ENCODE data around the gene DENND1C.
A peak's percentile ranks its signal among the peaks of the same experiment; 100 is the strongest.
"Not testable (repeated sequence)": the region's sequence is repeated elsewhere in the genome, so short reads cannot be mapped to it uniquely, and the experiment has no call there.

DENND1C gene

DNA sequence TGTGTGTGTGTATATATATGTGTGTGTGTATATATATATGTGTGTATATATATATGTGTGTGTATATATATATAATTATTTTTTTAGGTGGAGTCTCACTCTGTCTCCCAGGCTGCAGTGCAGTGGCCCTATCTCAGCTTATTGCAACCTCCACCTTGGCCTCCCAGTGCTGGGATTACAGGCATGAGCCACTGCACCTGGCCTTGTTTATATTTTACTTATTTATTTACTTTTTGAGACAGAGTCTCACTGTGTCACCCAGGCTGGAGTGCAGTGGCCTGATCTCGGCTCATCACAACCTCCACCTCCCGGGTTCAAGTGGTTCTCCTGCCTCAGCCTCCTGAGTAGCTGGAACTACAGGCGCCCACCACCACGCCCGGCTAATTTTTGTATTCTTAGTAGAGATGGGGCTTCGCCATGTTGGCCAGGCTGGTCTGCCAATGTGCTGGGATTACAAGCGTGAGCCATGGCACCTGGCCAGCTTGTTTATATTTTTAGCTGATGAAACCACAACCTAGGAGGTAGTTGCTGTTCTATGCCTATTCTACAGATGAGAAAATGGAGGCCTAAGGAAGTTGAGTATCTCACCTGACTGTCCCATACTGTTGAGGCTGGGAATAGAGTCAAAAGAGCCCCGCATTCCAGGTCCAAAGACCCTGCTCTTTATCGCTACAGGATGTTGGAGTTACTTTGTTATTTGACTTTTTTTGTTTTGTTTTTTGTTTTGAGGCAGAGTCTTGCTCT is 26.6 kb upstream of the DENND1C start:
- DNase-seq (ENCODE audit: low spot score): not testable (repeated sequence)

DNA sequence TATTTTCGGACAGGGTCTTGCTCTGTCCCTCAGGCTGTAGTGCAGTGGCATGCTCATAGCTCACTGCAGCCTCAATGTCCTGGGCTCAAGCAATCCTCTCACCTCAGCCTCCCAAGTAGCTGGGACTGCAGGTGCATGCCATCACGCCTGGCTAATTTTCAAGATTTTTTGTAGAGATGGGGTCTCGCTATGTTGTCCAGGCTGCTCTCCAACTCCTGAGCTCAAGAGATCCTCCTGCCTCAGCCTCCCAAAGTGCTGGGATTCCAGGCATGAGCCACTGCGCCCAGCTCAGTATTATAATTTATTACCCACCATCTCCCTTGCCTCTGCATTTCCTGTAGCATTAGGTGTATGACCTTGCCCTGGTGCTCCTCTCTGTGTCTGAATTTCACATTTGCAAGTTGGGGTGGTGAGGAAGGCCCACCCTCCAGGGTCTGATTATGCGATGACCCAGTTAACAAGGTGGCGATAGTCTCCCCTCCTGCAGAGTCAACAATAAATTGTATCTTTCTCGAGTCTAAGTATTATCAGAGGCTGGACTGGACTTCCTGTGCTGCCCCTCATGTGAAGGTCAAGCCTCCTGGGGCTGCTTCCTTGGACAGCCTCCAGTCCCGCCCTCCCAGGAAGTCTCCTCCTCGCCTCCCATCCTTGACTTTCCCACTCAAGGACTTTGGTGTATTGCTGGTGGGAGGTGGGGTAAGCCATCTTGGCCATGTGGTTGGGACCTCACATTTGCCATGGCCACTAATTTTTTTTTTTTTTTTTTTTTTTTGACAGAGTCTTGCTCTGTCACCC is 22.0 kb upstream of the DENND1C start:
- no peak for DNase-seq (ENCODE audit: low spot score)

DNA sequence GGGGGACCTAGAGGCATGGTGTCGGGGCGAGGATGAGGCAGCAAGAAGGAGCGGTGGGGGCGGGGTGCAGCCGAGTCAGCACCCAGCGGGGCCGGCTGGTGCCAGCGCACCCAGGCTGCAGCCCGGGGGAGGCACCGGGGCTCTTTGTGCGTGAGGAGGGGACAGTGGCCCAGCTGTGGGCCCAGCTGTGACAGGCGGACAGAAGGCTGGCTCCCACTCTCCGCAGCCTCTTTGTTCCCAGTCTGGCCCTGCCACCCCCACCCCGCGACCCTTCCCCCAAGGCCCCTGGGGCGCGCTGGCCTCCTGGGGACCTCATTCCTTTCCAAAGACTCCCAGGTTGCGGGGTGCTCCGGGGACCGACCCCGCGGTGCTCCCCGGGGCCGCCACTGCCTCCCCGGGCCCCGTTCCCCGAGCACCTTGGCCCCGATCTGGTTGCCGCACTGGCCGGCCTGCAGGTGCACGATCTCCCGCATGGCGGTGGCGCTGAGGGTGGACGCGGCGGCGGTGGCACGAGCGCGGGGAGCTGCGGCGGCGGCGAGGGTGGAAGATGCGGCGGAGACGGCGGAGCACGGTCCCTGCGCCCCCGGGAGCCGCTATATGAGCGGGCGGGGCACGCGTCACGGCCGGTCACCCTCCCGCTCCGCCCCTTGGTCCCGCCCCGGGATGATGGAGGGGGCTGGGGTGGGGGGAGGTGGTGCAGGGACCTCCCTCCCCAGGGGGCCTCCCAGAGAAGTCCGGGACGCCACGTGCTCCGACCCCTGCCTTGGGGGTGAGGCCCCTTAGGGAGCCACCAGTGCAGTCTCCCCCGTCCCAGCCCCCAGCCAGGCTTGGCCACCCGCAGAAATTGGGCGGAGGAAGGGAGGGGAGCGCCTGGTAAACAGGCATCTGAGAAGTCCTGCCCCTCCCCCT is 20.4 kb upstream of the DENND1C start, which contains the start of gene TUBB4A:
TSS of gene TUBB4A (minus strand) at position 570 of the 909 bp plus-strand sequence. CDS start at position 473, 97 bp downstream.
- peak; percentile 56 for DNase-seq (ENCODE audit: low spot score)

DNA sequence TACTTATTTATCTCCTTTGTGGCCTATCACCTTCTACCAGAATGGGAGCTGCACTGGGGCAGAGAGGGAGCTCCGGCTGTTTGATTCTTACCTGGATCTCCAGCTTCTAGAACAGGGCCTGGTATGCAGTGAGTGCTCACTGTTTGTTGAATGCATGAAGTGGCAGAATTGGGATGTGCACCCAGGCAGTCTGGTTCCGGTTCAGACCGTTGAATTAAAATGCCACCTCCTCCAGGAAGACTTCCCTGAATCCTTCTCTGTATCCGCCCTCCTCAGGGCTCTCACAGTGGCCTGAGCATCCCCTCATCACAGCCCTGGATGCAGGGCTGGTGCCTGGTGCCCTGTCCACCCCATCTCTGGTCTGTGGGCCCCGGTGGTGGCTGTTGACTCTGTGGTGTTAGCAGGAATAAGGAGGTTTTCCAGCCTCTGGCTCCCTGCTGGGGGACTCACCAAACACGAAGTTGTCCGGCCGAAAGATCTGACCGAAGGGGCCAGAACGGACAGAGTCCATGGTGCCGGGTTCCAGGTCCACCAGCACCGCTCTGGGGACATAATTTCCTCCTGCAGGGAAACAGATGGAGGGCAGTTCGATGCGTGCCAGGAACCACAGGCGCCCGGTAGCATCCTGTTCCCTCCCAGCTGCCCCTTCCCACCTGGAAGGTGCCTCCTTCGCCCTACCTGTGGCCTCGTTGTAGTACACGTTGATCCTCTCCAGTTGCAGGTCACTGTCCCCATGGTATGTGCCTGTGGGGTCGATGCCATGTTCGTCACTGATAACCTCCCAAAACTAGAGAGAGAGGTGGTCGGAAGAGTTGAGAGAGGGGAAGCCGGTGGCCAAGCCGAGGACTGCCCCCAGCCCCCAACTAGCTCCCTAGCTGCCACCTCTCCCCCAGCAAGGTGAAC is 19.5 kb upstream of the DENND1C start:
- DNase-seq (ENCODE audit: low spot score): no peak

DNA sequence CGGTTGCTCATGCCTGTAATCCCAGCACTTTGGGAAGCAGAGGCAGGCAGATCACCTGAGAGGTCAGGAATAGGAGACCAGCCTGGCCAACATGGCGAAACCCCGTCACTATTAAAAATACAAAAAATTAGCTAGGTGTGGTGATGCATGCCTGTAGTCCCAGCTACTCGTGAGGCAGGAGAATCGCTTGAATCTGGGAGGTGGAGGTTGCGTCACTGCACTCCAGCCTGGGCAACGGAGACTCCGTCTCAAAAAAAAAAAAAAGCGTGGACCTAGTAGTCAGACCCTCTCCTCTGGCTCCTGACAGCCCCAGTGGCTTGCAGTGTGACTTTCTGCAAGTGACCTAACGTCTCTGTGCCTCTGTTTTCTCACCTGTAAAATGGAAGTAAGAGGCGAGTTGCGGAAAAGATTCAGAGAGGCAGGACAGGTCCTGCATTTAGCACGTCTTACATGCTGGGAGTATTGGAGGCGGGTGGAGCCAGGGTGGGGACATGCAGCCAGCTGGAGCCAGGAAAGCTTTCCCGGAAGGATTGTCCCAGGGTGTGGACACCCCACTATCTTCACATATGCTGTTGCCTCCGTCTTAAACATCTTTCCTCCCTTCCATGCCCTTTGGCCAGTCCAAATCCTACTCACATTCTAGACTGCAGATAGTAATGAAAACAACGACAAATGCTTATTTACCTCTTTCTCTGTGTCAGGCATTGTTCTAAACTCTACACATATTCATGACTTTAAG is 17.6 kb upstream of the DENND1C start:
- DNase-seq (ENCODE audit: low spot score): no peak

DNA sequence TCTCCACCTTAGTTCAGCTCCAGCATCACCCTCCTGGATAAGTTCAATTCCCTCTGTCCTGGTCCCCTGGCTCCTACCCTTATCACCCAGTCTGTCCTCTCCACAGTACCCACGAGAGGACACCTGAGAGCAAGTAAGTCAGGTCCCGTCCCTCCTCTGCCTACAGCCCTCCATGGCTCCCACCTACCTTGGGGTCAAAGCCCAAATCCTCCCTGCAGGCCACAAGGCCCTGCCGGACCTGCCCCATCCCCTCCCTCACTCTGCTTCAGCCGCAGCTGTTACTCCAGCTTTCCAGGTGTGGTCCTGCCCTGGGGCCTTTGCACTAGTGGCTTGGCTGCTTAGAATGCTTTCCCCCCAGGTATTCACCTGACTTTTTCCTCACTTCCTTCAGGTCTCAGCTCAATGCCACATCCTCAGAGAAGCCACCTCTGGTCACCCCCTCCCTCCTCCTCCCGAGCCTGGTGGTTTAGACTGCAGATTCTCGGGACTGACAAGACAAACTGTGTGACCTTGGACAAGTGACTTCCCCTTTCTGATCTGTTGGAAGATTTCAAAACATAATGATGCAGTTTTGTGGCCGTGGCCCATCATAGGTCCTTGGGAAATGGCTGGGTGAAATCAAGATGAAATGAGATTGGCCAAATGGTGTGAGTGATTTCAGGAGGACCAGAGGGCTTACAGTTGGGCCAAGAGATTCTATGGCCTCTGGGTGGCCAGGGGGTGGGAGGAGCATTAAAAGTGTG is 16.9 kb upstream of the DENND1C start:
- no peak for DNase-seq (ENCODE audit: low spot score)

DNA sequence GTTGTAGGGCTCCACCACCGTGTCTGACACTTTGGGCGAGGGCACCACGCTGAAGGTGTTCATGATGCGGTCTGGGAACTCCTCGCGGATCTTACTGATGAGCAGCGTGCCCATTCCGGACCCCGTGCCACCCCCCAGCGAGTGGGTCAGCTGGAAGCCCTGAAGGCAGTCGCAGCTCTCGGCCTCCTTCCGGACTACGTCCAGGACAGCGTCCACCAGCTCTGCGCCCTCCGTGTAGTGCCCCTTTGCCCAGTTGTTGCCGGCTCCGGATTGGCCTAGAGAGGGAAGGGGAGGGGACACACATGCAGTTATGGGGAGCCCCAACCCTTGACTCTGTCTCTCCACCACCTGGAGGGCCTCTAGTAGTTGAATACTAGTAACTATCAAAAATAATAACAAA is 14.4 kb upstream of the DENND1C start:
- DNase-seq (ENCODE audit: low spot score): no peak

DNA sequence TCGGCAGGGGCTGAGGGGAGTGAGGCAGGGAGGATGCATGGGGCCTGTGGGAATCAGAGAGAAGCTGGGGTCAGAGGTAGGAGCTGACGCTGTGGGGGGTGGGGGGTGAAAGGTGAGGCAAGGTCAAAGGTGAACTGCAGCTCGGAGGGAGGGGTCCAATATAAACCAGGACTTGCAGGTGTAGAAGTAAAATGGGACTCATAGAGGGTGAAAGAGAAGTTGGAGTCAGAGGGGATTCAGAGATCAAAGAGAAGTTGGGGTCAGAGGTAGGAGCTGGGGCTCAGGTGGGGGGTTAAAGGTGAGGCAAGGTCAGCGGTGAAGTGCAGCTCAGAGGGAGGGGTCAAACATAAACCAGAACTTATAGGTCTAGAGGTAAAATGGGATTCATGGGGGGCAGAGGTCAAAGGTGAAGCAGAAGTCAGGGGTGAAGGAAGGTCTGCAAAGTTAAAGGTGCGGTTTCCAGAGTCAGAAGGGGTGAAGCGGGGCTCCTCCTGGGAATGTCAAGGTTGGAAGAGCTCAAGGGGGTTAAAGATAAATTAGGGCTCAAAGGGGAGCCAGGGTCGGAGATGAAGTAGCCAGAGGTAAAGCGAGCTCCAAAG is 12.9 kb upstream of the DENND1C start:
- no peak for DNase-seq (ENCODE audit: low spot score)

DNA sequence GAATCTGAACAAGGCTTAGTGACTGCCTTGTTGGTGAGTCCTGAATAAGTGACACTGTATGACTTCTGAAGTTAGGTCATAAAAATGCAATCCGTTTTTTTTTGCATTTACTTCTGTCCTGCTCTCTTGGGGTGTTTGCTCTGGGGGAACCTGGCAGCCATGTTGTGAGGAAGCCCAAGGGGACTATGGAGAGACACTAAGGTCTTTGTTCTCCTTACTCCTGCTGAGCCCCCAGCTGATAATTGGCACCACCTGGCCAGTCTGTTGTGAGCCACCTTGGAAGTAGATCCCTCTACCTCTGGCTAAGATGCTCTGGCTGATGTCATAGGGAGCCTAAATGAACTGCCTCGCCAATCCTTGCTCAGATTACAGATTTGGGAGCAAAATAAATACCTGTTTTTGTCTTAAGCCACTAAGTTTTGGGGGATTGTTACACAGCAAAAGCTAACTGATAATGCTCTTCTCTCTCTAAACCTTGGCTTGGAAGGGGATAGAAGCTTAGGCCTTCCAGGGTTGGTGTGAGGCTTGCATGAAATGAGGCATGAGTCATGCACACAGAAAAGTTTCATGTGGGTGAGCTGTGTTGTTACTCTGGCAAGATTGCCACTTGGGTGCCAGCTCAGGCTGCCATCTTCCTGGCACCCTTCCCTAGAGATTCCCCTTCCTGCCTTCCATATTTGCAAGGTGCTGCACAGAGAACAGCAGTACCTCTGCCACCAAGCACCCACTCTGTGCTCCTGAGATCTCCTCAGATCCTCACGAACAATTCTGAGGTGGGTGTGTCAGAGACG is 10.4 kb upstream of the DENND1C start:
- no peak for DNase-seq (ENCODE audit: low spot score)

DNA sequence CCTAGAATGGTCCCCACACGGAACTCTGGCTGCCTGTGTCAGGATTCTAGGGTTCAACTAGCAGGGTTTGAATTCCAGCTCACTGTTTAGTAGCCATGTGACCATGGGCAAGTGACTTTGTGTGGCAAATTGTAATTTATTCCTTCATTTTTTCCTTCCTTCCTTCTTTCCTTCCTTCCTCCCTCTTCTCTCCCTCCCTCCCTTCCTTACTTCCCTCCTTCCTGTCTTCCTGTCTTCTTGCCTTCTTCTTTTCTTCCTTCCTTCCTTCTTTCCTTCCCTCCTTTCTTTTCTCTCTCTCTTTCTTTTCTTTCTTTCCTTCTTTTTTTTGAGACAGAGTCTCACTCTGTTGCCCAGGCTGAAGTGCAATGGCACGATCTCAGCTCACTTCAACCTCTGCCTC is 8.5 kb upstream of the DENND1C start:
- no peak for DNase-seq (ENCODE audit: low spot score)

DNA sequence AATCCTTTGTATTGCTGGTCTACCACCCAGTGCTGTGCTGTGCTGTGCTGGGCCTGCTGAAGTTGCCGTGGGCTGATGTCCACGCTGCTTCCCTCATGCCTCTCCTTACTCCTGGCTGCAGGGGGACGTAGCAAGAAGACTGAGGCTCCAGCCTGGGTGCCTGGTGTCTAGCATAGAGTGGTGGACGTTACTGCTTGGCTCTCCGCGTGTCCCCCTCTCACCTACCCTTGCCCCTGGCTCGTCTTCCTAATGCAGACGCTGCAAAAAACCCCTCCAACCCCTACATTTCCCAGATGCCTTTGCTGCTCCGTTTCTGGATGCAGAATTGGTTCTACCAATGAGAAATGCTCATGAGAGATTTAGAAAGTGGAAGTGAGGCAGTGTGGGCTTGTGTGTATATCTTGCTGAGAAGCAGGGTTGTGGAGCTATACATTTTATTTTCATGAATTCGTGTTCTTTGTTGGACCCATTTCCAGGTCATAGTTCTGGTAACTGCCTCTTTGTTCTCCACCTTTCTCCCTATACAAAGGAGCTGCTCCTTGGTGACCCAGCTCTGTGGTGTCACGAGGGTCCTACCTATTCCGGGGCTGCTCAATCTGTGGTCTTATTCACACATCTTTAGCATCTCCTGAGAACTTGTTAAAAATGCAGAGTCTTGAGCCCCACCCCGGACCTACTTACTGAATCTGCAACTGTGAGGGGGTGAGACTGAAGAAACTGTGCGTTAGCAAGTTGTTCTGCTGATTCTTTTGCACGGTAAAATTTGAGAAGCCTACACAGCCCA is 7.9 kb upstream of the DENND1C start:
- DNase-seq (ENCODE audit: low spot score): no peak

DNA sequence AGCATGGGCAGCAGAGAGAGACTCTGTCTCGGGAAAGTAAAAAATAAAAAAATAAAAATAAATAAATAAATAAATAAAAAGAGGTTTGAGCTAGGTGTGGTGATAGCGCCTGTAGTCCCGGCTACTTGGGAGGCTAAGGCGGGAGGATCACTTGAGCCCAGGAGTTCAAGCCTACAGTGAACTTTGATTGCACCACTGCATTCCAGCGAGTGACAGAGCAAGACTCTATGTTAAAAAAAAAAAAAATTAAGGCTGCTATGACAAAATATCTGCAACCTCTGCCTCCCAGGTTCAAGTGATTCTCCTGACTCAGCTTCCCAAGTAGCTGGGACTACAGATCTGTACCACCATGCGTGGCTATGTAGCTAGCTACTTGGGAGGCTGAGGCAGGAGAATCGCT is 3.2 kb upstream of the DENND1C start:
- no peak for DNase-seq (ENCODE audit: low spot score)

DNA sequence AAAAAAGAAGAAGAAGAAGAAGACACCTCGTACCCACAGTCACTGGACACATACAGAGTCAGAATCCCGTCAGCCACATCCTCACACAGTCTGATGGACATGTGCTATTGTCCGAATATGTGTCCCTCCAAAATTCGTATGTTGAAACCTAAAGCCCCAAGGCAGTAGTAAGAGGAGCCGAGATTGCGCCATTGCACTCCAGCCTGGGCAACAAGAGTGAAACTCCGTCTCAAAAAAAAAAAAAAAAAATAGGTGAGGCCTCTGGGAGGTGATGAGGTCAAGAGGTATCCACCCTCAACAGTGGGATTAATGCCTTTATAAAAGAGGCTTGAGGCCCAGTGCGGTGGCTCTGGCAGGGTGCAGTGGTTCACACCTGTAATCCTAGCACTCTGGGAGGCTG is 2.6 kb upstream of the DENND1C start:
- no peak for DNase-seq (ENCODE audit: low spot score)

DNA sequence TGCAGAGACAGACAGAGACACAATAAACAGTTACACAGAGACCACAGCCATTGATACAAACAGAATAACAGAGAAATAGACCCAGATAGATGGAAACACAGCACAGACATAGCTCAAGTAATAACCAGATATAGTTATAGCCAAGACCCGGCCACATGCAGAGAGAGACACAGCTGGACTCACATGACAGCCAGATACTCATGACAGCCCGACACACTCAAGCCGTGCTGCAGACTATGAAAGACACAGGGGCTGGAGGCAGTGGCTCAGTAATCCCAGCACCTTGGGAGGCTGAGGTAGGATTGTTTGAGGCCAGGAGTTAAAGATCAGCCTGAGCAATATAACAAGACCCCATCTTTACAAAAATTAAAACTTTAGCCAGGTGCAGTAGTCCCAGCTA is 1.6 kb upstream of the DENND1C start:
- DNase-seq (ENCODE audit: low spot score): no peak

DNA sequence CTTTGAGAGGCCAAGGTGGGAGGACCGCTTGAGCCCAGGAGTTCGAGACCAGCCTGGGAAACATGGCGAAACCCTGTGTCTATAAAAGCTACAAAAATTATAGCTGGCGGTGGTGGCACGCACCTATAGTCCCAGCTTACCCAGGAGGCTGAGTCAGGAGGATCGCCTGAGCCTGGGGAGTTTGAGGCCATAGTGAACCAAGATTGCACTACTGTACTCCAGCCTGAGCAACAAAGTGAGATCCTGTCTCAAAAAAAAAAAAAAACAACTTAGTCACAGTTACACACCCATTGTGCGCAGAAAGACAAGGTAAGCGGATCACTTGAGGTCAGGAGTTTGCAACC is 728 bp upstream of the DENND1C start:
- no peak for DNase-seq (ENCODE audit: low spot score)

DNA sequence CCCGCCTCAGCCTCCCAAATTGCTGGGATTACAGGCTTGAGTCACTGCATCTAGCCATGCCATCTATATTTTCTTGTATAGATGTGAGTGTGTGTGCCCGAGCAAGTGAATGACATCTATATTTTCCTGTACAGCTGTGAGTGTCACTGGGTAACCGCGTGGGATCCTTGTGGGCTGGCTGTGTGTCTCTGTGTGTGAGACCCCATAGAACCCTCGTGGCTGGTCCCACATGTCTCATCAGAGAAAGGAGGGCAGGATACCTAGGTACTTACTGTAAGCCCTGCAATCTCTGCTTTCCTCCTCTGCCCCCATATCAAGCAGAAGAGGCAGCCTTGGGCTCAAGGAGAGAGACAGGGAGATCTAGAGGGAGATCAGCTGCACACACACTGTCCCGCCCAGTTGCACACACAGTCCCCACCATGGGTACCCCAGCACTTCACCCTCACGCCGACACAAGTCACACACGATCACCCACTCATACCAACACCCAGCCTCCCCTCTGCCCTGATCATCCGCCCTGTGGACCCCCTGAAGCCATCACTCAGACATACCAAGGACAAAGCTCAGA is 655 bp downstream of the DENND1C start:
- DNase-seq (ENCODE audit: low spot score): no peak

DNA sequence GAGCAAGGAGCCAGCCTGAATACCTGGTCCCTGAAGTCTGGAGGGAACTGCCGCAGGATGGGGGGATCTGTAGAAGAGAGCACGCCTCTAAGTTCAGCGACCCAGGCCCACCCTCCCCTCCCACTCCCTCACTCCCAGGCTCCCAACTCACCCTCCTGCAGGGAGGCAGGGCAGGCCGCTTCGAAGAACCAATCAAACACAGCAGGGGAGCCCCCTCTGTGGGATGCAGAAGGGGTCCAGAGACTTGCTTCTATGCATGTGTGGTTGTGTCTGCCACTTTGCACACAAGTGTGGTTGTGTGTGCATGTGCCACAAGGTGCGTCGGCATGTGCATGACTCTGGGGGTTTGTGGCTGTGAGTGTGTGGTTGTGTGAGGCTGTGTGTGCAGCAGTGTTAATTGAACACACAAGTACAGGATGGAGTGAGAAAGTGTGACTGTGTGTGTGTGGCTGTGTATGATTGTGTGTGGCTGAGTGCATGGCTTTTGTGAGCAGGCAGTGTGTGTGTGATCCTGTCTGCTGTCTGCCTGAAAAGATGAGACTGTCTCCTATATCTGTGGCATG is 1.7 kb downstream of the DENND1C start:
- no peak for DNase-seq (ENCODE audit: low spot score)

All from HuH-7 (cell line).